ENCODE results near the gene TMEM176B. TPM values are rescaled to one million over a fixed set of nuclear protein-coding genes. Genes with fewer than 3 reads are reported as not detected.

Gene TMEM176B
- total RNA-seq, 1 experiment from 2014 or later, result 2.2 TPM

- no TSS peak for BruUV-seq (replicated peaks)
- H3K27me3 ChIP-seq (replicated peaks; ENCODE audit: insufficient read depth, low read depth, low read length, poor library complexity), result no peaks in the 10 kb centered on the region
- no peak for DNase-seq (ENCODE audit: low spot score)
- H3K36me3 ChIP-seq (ENCODE audit: insufficient read depth, low read length, poor library complexity, severe bottlenecking), result no peaks in the 10 kb centered on the region
- TF ChIP-seq, protein P1, sequence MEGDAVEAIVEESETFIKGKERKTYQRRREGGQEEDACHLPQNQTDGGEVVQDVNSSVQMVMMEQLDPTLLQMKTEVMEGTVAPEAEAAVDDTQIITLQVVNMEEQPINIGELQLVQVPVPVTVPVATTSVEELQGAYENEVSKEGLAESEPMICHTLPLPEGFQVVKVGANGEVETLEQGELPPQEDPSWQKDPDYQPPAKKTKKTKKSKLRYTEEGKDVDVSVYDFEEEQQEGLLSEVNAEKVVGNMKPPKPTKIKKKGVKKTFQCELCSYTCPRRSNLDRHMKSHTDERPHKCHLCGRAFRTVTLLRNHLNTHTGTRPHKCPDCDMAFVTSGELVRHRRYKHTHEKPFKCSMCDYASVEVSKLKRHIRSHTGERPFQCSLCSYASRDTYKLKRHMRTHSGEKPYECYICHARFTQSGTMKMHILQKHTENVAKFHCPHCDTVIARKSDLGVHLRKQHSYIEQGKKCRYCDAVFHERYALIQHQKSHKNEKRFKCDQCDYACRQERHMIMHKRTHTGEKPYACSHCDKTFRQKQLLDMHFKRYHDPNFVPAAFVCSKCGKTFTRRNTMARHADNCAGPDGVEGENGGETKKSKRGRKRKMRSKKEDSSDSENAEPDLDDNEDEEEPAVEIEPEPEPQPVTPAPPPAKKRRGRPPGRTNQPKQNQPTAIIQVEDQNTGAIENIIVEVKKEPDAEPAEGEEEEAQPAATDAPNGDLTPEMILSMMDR (conservative IDR thresholded peaks at IDR 0.05; ENCODE audit: low read depth, low read length), result no peak
- TF ChIP-seq EZH2 (IDR thresholded peaks at IDR 0.05; ENCODE audit: borderline replicate concordance, low read depth, low read length, poor library complexity, severe bottlenecking), result no peak
- no peak overlapping the region for H3K27ac ChIP-seq (ENCODE audit: low read depth, low read length, poor library complexity, severe bottlenecking)
- no peaks in the 10 kb centered on the region for H3K4me1 ChIP-seq (ENCODE audit: insufficient read depth, low read length, poor library complexity, severe bottlenecking)
- CTCF ChIA-PET, result no interaction called here
- H3K4me3 ChIP-seq (ENCODE audit: low read depth, low read length, poor library complexity, severe bottlenecking), result no peak overlapping the region
- H3K9me3 ChIP-seq (ENCODE audit: low read depth, low read length, poor library complexity, severe bottlenecking), result no peaks in the 10 kb centered on the region
- POLR2A ChIA-PET (ENCODE audit: low non-redundant PET), result no interaction called here
- intact Hi-C loops (cut with micrococcal nuclease; ENCODE audit: unreplicated experiment), result no loop called here
These were observed 47.9 kb upstream of the TMEM176B start for GRCh38 chr7:150848111-150848510.

DNA sequence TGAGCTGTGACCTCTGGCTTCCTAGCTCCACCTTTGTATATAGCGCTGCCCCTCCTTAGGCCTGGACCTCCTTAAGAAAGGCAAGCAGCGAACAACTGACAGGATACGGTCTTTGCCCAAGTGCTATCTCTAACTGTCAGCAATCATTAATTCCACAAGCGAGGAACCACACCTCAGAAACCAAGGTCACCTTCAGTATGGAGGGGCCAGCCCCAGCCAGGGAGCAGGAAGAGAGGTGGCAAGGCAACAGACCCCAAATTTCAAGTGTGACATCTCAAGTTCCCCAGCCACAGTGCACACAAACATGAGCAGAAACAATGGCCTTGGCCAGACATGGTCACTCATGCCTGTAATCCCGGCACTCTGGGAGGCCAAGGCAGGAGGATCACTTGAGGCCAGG is 47.4 kb upstream of the TMEM176B start:
- ChIA-PET POLR2A (ENCODE audit: low non-redundant PET) (no interaction called here), CTCF (no interaction called here)
- BruUV-seq (replicated peaks), result no TSS peak
- intact Hi-C loops (cut with micrococcal nuclease; ENCODE audit: unreplicated experiment), result no loop called here
- no peak for DNase-seq (ENCODE audit: low spot score)
- TF ChIP-seq EZH2 (IDR thresholded peaks at IDR 0.05; ENCODE audit: borderline replicate concordance, low read depth, low read length, poor library complexity, severe bottlenecking), result no peak
- TF ChIP-seq, protein P1 (conservative IDR thresholded peaks at IDR 0.05; ENCODE audit: low read depth, low read length), result no peak
- Histone ChIP-seq H3K9me3 (ENCODE audit: low read depth, low read length, poor library complexity, severe bottlenecking) (no peaks in the 10 kb centered on the region), H3K4me3 (ENCODE audit: low read depth, low read length, poor library complexity, severe bottlenecking) (no peak overlapping the region), H3K4me1 (ENCODE audit: insufficient read depth, low read length, poor library complexity, severe bottlenecking) (no peaks in the 10 kb centered on the region), H3K27me3 (replicated peaks; ENCODE audit: insufficient read depth, low read depth, low read length, poor library complexity) (no peaks in the 10 kb centered on the region), H3K27ac (ENCODE audit: low read depth, low read length, poor library complexity, severe bottlenecking) (no peak overlapping the region), H3K36me3 (ENCODE audit: insufficient read depth, low read length, poor library complexity, severe bottlenecking) (no peaks in the 10 kb centered on the region)

DNA sequence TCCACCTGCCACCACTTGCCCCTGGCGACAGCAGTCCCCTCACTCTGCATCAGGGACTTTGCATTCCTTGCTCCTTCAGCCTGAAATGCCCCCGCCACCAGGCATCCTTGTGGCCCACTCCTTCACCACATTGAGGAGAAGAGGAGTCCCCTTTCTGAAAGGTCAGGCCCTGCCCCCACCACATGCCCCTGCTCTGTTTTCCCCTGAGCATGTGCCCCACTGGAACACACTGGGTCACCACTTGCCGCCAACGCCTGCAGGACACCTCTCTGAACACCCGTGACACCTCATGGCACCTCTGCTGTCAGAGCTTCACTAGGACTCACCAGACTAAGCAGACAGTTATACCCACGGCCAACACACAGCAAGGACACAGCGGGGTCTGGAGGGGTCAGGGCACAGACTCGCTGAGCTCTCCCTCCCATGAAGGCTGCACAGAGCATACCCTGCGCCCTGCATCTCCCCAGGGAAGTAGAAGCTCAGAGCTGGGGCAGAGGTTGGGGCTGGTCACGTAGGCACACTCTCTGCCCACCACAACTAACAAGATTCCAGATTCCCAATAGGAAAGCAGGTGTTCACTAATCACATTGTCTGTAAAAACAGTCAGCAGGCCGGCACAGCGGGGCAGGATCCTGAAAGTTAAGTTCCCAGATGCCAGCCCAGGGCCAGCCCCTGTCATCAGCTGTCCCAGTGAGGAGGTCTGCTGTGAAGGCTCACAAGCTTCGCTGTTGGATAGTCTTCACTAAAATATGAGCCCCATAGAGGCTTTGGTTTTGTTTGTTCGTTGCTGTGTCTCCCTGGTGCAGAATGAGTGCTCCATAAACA is 46.3 kb upstream of the TMEM176B start:
- DNase-seq (ENCODE audit: low spot score), result no peak
- BruUV-seq (replicated peaks), result no TSS peak
- TF ChIP-seq, protein P1 (conservative IDR thresholded peaks at IDR 0.05; ENCODE audit: low read depth, low read length), result no peak
- TF ChIP-seq EZH2 (IDR thresholded peaks at IDR 0.05; ENCODE audit: borderline replicate concordance, low read depth, low read length, poor library complexity, severe bottlenecking), result no peak
- POLR2A ChIA-PET (ENCODE audit: low non-redundant PET), result no interaction called here
- H3K27ac ChIP-seq (ENCODE audit: low read depth, low read length, poor library complexity, severe bottlenecking), result no peak overlapping the region
- H3K27me3 ChIP-seq (replicated peaks; ENCODE audit: insufficient read depth, low read depth, low read length, poor library complexity), result no peaks in the 10 kb centered on the region
- intact Hi-C loops (cut with micrococcal nuclease; ENCODE audit: unreplicated experiment), result no loop called here
- H3K9me3 ChIP-seq (ENCODE audit: low read depth, low read length, poor library complexity, severe bottlenecking), result no peaks in the 10 kb centered on the region
- H3K36me3 ChIP-seq (ENCODE audit: insufficient read depth, low read length, poor library complexity, severe bottlenecking), result no peaks in the 10 kb centered on the region
- no peak overlapping the region for H3K4me3 ChIP-seq (ENCODE audit: low read depth, low read length, poor library complexity, severe bottlenecking)
- CTCF ChIA-PET, result no interaction called here
- H3K4me1 ChIP-seq (ENCODE audit: insufficient read depth, low read length, poor library complexity, severe bottlenecking), result no peaks in the 10 kb centered on the region

Measured in A673 (cell line).